HepG2 (cell line): ENCODE measurements around the gene TNFSF15. TPM values are rescaled to one million over a fixed set of nuclear protein-coding genes. Genes with fewer than 3 reads are reported as not detected.

Experiments
- ATAC-seq: fragments of 200-7000 bp; cut with Tn5 transposase; 3 replicates; pipeline ENCODE4 v1.9.1; 2020; ENCODE audit warnings: mild to moderate bottlenecking, moderate library complexity
- BruUV-seq: library from RNA; stranded (reverse); fragments of 400-500 nt; replicated peaks from 2 replicates; lab custom pipeline; 2021; lab: Mats Ljungman, UMichigan
- CTCF ChIA-PET: fragments of 300-600 bp; formaldehyde crosslinking; extraction: SDS; loops from one replicate; lab custom pipeline; 2021; ENCODE audit warnings: low total read pairs, inconsistent platforms, low intra/inter-chr PET ratio; lab: Yijun Ruan, JAX
- POLR2A ChIA-PET: fragments of 350-600 bp; sonication (Branson Sonifier 250); formaldehyde crosslinking; loops from one replicate; lab custom pipeline; 2020; ENCODE audit warnings: antibody characterized with exemption, inconsistent platforms; lab: Yijun Ruan, JAX
- DNase-seq: peaks from one replicate; pipeline ENCODE4 v3.0.0-alpha.2; 2015; ENCODE audit warnings: low spot score
- FAIRE-seq: peaks from 3 replicates; lab custom pipeline; 2011; peaks lifted over from hg19 to GRCh38; lab: Jason Lieb, UNC
- H2AFZ ChIP-seq: one replicate; pipeline ENCODE4 v1.6.1; 2011; ENCODE audit warnings: low read length, inconsistent platforms
- H3K27ac ChIP-seq: fragments of 300-600 bp; 3 replicates; pipeline ENCODE4 v1.8.0; 2011; ENCODE audit warnings: mixed run types, mild to moderate bottlenecking, mixed read lengths, low read length, inconsistent platforms; ENCODE audit not compliant: insufficient read depth; ENCODE audit errors: extremely low read length
- H3K27me3 ChIP-seq, 2 experiments: fragments of 200-600 bp in 1 of 2; 2 replicates in 1 of 2; 3 replicates in 1 of 2; pipeline versions ENCODE4 v1.6.0 to v1.8.0; 2011; ENCODE audit warnings: low read length in 2 of 2, mild to moderate bottlenecking in 2 of 2, moderate library complexity in 2 of 2, inconsistent platforms in 1 of 2; ENCODE audit not compliant: insufficient read depth in 2 of 2, control insufficient read depth in 1 of 2
- H3K36me3 ChIP-seq, 2 experiments: fragments of 200-600 bp in 1 of 2; replicated peaks in 1 of 2; 2 replicates in 1 of 2; 3 replicates in 1 of 2; pipeline versions ENCODE4 v1.5.1 to v1.8.0; 2011; ENCODE audit warnings: low read length in 2 of 2, inconsistent platforms in 1 of 2; ENCODE audit not compliant: insufficient read depth in 2 of 2, control insufficient read depth in 1 of 2
- H3K4me1 ChIP-seq: 2 replicates; pipeline ENCODE4 v1.5.1; 2012; ENCODE audit warnings: low read length, inconsistent platforms; ENCODE audit not compliant: insufficient read depth
- H3K4me2 ChIP-seq: 2 replicates; pipeline ENCODE4 v1.6.0; 2011; ENCODE audit warnings: low read depth, low read length, inconsistent platforms
- H3K4me3 ChIP-seq, 3 experiments: fragments of 200-600 bp in 1 of 3; sonication (generic), shearing (Covaris generic) in 1 of 3; replicated peaks in 1 of 3; 2 replicates each; pipeline ENCODE4 v1.5.1; 2011 to 2016; ENCODE audit warnings: low read length in 3 of 3, inconsistent platforms in 2 of 3, low read depth in 2 of 3, mild to moderate bottlenecking in 2 of 3, control low read depth in 1 of 3, mixed read lengths in 1 of 3; ENCODE audit not compliant: insufficient read depth in 1 of 3
- H3K79me2 ChIP-seq: one replicate; pipeline ENCODE4 v1.6.1; 2011; ENCODE audit warnings: low read length, inconsistent platforms; ENCODE audit not compliant: insufficient read depth
- H3K9ac ChIP-seq: 2 replicates; pipeline ENCODE4 v1.6.0; 2011; ENCODE audit warnings: mild to moderate bottlenecking, low read depth, low read length, inconsistent platforms; ENCODE audit not compliant: insufficient read depth
- H3K9me3 ChIP-seq: 2 replicates; pipeline ENCODE4 v1.5.1; 2012; ENCODE audit warnings: mild to moderate bottlenecking, low read length
- H4K20me1 ChIP-seq: 2 replicates; pipeline ENCODE4 v1.6.0; 2011; ENCODE audit warnings: inconsistent platforms, mild to moderate bottlenecking, low read length, moderate library complexity; ENCODE audit not compliant: insufficient read depth
- BRCA1 ChIP-seq: sonication (generic); formaldehyde crosslinking; IDR thresholded peaks from 2 replicates; pipeline ENCODE4 v1.4.0; 2020; ENCODE audit warnings: missing genetic modification reagents
- HNRNPLL ChIP-seq: fragments of 200-400 bp; formaldehyde crosslinking; IDR thresholded peaks from 2 replicates; pipeline ENCODE4 v1.6.1; 2017; ENCODE audit warnings: mild to moderate bottlenecking, low read depth, low read length; ENCODE audit not compliant: poor library complexity, severe bottlenecking
- PBX2 ChIP-seq: IDR thresholded peaks from 2 replicates; pipeline ENCODE4 v1.6.1; 2016; ENCODE audit warnings: control low read depth
- PCBP1 ChIP-seq: fragments of 200-400 bp; formaldehyde crosslinking; IDR thresholded peaks from 2 replicates; pipeline ENCODE4 v1.6.1; 2017; ENCODE audit warnings: mild to moderate bottlenecking, low read depth, low read length, borderline replicate concordance
- POLR2AphosphoS5 ChIP-seq: IDR thresholded peaks from 2 replicates; pipeline ENCODE4 v1.6.1; 2012; ENCODE audit warnings: low read depth, low read length
- SETDB1 ChIP-seq: sonication (generic); formaldehyde crosslinking; IDR thresholded peaks from 2 replicates; pipeline ENCODE4 v1.5.1; 2020; ENCODE audit warnings: missing genetic modification reagents, mild to moderate bottlenecking, borderline replicate concordance
- THAP8 ChIP-seq: sonication (generic); formaldehyde crosslinking; IDR thresholded peaks from 2 replicates; pipeline ENCODE4 v1.5.1; 2020; ENCODE audit warnings: missing genetic modification reagents, mild to moderate bottlenecking, borderline replicate concordance
- XRCC5 ChIP-seq: fragments of 200-400 bp; formaldehyde crosslinking; optimal IDR thresholded peaks from 2 replicates; pipeline ENCODE3; 2017; ENCODE audit warnings: mild to moderate bottlenecking, low read length
- ZKSCAN1 ChIP-seq: fragments of 150-350 bp; IDR thresholded peaks from 2 replicates; pipeline ENCODE4 v1.6.1; 2014; ENCODE audit warnings: low read length
- ZNF343 ChIP-seq: sonication (generic); formaldehyde crosslinking; IDR thresholded peaks from 2 replicates; pipeline ENCODE4 v1.4.0; 2020; ENCODE audit warnings: mild to moderate bottlenecking, missing genetic modification reagents
- ZNF816 ChIP-seq: sonication (generic); formaldehyde crosslinking; IDR thresholded peaks from 2 replicates; pipeline ENCODE4 v1.8.0; 2022; ENCODE audit warnings: missing genetic modification reagents, mild to moderate bottlenecking, borderline replicate concordance
- WGBS: methylation state at CpG from one replicate; pipeline ENCODE4 v1.1.6; 2017; ENCODE audit warnings: low lambda C conversion rate; 5-methylcytosine and 5-hydroxymethylcytosine counted together
- in situ Hi-C: cut with HindIII; loops from 2 replicates; pipeline ENCODE4 v1.10.0; 2017; ENCODE audit warnings: low pct_unique_long_range_greater_than_20kb; ENCODE audit not compliant: extremely low pct_ligation_motif_present
- intact Hi-C: fragments of 100-400 bp; cut with micrococcal nuclease; formaldehyde crosslinking; loops from one replicate; pipeline ENCODE4 v1.10.0; 2022; ENCODE audit not compliant: unreplicated experiment
- polyA plus RNA-seq, 8 experiments: library from polyadenylated mRNA; depleted of rRNA in 3 of 8; stranded (reverse) in 7 of 8; unstranded in 1 of 8; fragments of >200 nt; fragmentation: Illumina TruSeq in 4 of 8; extraction: Trizol in 4 of 8; gene quantifications; 2 replicates each; pipeline versions ENCODE4 v1.2.1 to v1.2.3, GENCODE V29; 2011 to 2016; ENCODE audit warnings: low read depth in 4 of 8, missing spikeins in 1 of 8, mixed read lengths in 1 of 8; ENCODE audit not compliant: insufficient read depth in 1 of 8
- total RNA-seq, 5 experiments: library from RNA; depleted of rRNA; stranded (reverse); fragments of >200 nt; fragmentation: Illumina TruSeq; extraction: Trizol; gene quantifications; 2 replicates each; pipeline ENCODE4 v1.2.3, GENCODE V29; 2016; ENCODE audit warnings: low read depth in 1 of 5
- TF ChIP-seq, protein P1 (sequence below): sonication (generic); formaldehyde crosslinking; IDR thresholded peaks from 2 replicates; pipeline ENCODE4 v1.8.0; 2022; ENCODE audit warnings: low read depth, missing genetic modification reagents
- TF ChIP-seq, protein P2 (sequence below): sonication (generic); formaldehyde crosslinking; IDR thresholded peaks from 2 replicates; pipeline ENCODE4 v1.4.0; 2020; ENCODE audit warnings: mild to moderate bottlenecking, low read depth, missing genetic modification reagents

The TNFSF15 gene
- total and polyA plus RNA-seq, 2 of the 13 experiments (the other 11 are each of a cell fraction or from before 2014, with no cell fraction given) = 0.02 to 0.03 TPM

- TF ChIP-seq, protein P1, sequence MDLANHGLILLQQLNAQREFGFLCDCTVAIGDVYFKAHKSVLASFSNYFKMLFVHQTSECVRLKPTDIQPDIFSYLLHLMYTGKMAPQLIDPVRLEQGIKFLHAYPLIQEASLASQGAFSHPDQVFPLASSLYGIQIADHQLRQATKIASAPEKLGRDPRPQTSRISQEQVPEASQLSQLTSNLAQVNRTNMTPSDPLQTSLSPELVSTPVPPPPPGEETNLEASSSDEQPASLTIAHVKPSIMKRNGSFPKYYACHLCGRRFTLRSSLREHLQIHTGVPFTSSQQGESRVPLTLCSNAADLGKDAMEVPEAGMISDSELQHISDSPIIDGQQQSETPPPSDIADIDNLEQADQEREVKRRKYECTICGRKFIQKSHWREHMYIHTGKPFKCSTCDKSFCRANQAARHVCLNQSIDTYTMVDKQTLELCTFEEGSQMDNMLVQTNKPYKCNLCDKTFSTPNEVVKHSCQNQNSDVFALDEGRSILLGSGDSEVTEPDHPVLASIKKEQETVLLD = no peak
- no peak for TF ChIP-seq PCBP1
Observed at GRCh38 chr9:114756920-114757319, 48.9 kb downstream of the TNFSF15 start (continued).

GRCh38 chr9:114754581-114754980 is 51.3 kb downstream of the TNFSF15 start:
- H3K9ac ChIP-seq = no peak overlapping the region
- no peak overlapping the region for H2AFZ ChIP-seq
- ATAC-seq = no peak
- no peak overlapping the region for H3K4me2 ChIP-seq
- POLR2A ChIA-PET = no interaction called here
- no peak for FAIRE-seq
- in situ Hi-C loops (no loop called here), intact Hi-C loops (no loop called here)
- 0 out of 5 replicates have a peak, but pooled peaks cover 0 to 5% of the 10 kb centered on the region in 2 experiments for H3K27me3 ChIP-seq
- no peaks in the 10 kb centered on the region for H3K9me3 ChIP-seq
- no peak overlapping the region for H3K27ac ChIP-seq
- H3K79me2 ChIP-seq = no peaks in the 10 kb centered on the region
- TF ChIP-seq POLR2AphosphoS5 (no peak), ZNF343 (CRISPR knock-in tag) (no peak), ZKSCAN1 (no peak), BRCA1 (CRISPR knock-in tag) (no peak), XRCC5 (no peak), PBX2 (no peak), THAP8 (CRISPR knock-in tag) (no peak), SETDB1 (no peak), ZNF816 (CRISPR knock-in tag) (no peak), HNRNPLL (no peak)
- TF ChIP-seq, protein P2, sequence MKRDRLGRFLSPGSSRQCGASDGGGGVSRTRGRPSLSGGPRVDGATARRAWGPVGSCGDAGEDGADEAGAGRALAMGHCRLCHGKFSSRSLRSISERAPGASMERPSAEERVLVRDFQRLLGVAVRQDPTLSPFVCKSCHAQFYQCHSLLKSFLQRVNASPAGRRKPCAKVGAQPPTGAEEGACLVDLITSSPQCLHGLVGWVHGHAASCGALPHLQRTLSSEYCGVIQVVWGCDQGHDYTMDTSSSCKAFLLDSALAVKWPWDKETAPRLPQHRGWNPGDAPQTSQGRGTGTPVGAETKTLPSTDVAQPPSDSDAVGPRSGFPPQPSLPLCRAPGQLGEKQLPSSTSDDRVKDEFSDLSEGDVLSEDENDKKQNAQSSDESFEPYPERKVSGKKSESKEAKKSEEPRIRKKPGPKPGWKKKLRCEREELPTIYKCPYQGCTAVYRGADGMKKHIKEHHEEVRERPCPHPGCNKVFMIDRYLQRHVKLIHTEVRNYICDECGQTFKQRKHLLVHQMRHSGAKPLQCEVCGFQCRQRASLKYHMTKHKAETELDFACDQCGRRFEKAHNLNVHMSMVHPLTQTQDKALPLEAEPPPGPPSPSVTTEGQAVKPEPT (CRISPR knock-in tag) = no peak
- no peak overlapping the region for H3K4me3 ChIP-seq
- CTCF ChIA-PET = no interaction called here
- WGBS = 20% methylated on average over 3 of the region's 3 CpGs
- no TSS peak for BruUV-seq
- no peaks in the 10 kb centered on the region for H3K36me3 ChIP-seq
- no peak for DNase-seq
- no peaks in the 10 kb centered on the region for H3K4me1 ChIP-seq
- no peaks in the 10 kb centered on the region for H4K20me1 ChIP-seq
